Measurements from ENCODE around the gene EPHA2.
"Not testable (repeated sequence)": the region's sequence is repeated elsewhere in the genome, so short reads cannot be mapped to it uniquely, and the experiment has no call there.

The EPHA2 gene

DNA sequence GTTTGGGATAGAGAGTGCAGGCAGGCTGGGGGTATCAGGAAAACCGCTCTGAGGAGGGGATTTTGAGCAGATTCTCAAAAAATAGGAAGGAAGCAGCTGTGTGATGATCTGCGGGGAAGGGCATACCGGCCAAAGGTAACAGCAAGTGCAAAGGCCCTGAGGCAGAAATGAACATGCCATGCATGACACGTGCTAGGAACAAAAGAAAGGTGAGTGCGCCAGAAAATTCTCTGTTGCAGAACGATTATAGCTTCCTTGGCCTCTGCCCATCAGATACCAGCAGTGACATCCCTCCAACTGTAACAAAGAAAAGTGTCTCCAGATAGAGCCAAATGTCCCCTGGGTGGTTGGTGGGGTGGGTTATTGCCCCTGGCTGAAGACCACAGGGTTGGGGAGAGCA lies 45.4 kb downstream of the EPHA2 start:
- intact Hi-C loops (cut with DNase I): no loop called here
- peak in 3 of 10 donors; percentile 8 to 32 (median 20) for DNase-seq

DNA sequence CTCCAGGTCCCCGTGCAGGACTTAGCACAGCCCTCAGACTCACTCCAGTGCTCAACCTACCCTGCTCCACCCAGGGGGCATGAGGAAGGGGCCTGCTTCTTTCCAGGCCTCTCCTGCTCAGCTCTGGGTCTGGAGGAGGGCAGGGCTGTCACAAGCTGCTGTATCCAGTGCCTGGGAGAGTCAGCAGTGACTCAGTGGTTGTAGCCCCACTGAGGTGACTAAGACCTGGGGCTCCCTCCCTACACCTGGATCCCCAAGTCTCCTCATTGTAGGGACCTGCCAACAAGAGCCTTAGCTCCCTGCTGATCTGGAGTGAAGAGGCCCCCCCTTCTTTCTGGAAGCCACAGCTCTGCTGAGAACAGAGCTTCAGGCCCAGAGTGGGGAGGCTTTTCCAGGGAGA lies 46.3 kb downstream of the EPHA2 start:
- peak in 3 of 10 donors; percentile 5 to 28 (median 26) for DNase-seq
- intact Hi-C loops (cut with DNase I): no loop called here

DNA sequence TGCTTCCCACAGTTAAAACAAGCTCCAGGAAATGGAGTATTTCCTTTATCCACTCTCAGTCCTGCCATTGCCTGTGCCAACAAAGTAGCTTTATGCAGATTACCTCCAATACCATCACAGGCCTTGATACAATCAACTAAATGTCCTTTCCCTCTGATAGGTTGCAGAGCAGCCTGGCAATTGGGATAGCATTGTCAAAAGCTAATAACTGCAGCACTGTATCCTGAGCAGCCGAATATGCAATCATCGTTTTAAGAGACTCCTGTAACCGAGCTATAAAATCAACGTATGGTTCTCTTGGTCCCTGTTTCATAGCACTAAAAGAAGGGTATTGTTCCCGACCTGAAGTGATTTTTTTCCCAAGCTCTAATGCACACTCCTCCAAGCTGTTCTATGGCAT lies 48.8 kb downstream of the EPHA2 start:
- intact Hi-C loops (cut with DNase I); DNase-seq: not testable (repeated sequence)

DNA sequence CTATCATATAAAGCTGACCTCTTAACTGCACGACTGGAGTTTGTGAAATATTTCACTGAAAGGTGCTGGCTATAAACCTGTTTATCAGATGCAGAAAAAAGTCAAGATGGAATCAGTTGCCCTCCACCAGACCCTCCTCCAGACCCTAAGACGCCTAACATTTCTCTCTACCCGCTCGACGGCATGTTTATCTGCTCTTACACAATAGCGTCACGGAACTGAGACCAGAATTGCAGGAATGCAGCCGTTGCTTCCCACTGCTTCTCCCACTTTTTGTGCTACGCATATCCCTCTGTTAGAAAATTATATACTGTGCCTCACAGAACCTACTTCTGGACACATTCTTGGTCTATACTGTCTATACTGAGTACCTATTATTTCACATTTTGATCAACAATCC lies 54.2 kb downstream of the EPHA2 start:
- intact Hi-C loops (cut with DNase I): no loop called here
- no peak for DNase-seq

DNA sequence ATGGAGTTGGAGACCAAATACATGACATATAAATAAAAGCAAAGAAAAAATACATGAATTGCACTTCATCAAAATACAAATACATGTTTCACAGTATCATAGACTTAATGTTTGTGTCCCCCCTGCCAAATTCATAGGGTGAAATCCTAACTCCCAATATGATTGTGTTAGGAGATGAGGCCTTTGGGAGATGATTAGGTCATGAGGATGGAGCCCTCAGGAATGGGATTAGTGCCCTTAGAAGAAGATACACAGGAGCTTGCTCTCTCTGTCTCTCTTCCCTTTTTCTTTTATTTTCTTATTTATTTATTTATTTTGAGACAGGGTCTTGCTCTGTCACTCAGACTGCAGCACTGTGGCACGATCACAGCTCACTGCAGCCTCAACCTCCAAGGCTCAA lies 56.5 kb downstream of the EPHA2 start:
- DNase-seq: peak in 1 of 10 donors; percentile 35
- intact Hi-C loops (cut with DNase I): no loop called here

DNA sequence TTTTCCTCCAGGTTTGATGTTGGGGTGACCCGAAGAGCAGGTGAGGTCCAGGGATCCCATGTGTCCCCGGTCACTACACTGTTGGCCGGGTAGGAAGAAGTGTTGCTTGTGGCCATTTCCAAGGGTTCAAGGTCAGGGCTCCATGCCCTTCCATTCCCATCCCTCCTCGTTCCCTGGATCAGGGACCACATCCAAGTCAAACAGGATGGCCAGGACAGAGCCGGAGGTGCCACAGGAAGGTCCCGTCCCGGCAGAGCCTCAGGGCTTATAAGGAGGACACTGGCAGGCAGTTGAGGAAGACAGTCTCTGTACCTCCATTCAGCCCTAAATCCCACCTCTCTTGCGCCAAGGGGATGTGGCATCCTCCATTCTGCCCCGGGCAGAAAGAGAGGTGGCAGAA lies 60.4 kb downstream of the EPHA2 start:
- intact Hi-C loops (cut with DNase I): no loop called here
- peak in 1 of 10 donors; percentile 35 for DNase-seq

DNA sequence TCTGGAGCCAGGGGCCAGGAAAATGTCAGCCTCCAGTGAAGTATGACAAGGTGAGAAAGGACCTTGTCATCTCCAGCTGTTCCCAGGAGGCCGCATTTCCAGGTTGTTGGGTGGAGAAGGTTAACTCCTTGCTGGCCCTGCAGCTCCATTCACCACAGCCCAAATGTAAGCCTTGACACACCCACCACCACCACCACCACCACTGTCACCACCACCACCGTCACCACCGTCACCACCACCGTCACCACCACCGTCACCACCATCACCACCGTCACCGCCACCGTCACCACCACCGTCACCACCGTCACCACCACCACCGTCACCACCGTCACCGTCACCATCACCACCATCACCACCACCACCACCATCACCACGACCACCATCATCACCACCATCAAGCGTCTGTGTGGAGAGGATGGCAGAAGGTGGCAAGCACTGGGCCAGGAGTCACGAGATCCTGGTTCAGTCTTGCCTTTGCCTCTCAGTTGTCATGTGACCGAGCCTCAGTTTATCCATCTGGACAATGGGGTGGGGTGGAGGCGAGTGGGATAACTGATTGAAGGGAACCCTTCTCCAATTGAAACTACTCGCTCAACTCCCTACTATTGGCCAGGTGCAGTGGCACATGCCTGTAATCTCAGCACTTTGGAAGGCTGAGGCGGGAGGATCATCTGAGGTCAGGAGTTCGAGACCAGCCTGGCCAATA lies 61.3 kb downstream of the EPHA2 start:
- intact Hi-C loops (cut with DNase I): no loop called here
- DNase-seq: peak in 2 of 10 donors; percentile 47 to 79

DNA sequence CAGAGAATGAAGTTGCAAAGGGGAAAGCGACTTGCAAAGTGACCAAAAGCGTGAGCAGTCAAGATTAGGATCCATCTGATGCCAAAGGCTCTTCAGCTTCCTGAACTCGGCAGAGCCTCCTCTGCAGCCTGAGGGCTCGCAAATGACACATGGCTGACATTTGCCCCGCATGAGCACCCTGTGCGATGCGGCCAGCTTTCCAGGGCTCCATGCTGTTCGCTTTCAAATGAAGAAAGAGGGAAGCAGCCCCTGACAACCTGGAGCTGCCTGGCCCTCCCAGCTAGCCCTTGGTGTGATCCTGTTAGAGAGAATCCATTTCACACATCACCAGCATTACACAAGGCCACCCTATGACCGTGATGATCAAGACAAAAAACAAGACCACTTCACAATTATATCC lies 62.3 kb downstream of the EPHA2 start:
- peak in 2 of 10 donors; percentile 40 to 48 for DNase-seq

DNA sequence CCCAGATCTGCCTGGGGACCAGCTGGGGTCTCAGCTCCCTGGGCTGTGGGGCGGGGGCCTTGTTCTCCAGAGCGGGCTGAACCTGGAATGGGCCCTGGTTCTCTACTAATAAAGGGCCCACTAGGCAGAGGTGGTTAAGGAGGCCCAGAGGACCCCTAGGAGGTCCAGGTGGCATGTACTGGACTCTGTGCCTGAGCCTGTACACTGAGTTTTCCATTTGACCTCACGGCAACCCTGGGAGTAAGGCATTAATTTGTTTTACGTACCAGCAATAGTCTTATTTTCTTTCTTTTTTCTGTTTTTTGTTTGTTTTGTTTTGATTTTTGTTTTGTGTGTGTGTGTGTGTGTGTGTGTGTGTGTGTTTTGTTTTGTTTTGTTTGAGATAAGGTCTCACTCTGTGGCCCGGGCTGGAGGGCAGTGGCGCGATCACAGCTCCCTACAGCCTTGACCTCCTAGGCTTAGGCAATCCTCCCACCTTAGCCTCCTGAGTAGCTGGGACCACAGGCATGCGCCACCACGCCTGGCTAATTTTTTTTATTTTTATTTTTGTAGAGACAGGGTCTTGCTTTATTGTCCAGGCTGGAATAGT lies 62.9 kb downstream of the EPHA2 start:
- DNase-seq: peak in 2 of 10 donors; percentile 47 to 48

More for the DNA sequence above, 62.3 kb downstream of the EPHA2 start:
- intact Hi-C loops (cut with DNase I): no loop called here

DNA sequence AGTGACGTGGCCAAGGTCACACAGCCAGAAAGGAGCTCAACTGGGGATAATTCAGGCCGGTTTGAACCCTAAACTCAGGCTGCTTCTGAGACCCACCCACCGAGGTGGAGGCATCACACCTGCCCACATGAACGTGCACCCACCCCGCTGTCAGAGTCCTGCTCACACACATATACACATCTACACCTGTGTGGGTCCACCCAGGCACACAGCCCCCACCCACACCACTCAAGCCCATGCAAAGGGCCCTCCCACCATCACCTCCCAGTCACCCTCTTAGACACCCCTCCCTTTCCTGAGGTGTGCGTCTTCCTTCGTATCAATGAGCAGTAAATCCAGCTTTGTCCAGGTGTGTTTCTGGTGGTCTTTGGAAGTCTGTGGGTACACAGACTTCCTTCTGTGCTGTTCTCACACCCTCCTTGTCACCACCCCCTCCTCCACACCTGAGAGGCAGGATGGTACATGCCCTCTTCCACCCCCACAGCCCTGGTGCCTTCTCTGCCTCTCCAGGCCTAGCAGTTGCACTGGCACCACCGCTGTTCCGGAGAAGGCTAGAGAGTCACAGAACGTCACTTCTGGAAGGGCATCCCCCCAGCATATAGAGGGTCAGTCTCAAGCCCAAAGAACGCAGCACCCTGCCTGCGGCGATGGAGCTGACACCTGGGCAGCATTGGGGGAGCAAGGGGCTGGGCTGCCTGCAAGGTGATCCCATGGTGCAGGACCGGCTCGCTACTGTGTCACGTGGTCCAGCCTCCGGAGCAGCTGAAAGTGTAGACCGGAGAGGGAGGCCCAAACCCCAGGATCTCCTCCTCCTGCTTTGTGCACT lies 63.6 kb downstream of the EPHA2 start:
- intact Hi-C loops (cut with DNase I): no loop called here
- DNase-seq: peak in 2 of 10 donors; percentile 50 to 55

More for the DNA sequence above, 62.9 kb downstream of the EPHA2 start:
- intact Hi-C loops (cut with DNase I): no loop called here

DNA sequence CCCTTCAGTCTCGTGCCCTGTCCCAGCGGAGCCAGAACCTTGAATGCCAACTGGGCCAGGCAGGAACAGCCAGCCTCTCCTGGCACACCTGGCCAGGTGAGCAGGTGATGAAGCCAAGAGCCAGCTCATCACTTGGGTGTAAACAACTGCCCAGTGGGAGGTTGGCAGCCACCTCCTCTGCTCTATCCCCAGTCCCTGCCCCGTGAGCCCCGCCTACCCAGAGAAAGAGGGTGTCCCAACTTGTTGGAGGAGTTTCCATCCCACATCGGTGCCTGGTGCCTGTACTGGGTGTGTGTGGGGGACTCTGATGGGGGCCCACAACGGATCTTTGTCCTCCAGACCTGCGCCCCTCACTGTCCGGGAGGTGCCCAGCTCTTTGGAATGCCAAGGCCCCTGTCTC lies 64.6 kb downstream of the EPHA2 start:
- intact Hi-C loops (cut with DNase I): no loop called here
- DNase-seq: peak in 3 of 10 donors; percentile 24 to 56 (median 30)

DNA sequence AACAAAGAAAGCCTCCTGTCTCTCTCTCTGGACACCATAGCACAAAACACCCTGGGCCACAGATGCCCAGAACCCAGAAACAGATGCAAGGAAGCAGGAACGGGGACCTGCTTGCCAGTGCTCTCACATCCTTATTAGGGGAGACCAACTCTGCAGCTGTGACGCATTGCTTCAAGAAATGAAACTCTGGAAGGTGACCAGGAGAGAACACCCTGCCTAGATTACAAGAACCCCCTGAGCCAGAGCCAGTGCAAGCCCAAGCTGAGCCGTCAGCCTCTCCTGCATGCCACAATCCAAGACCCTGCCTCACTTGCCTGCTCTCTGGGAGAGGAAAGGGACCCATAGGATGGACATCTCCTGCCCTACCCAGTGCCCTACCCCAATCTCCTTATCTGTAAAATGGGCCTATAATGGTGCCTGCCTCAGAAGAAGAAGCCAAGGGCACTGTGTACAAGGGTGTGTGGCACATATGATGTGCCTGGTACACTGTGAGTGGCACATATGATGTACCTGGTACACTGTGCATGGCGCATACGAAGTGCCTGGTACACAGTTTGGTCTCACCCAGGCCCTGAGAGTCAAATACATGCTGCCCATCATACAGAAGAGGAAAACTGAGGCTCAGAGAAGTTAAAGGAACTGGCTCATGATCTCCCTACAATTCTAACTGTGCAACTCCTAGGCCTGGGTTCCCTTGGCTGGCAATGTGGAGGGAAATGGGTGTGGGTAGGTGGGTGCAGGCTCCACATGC lies 65.6 kb downstream of the EPHA2 start:
- peak in 2 of 10 donors; percentile 16 to 43 for DNase-seq
- intact Hi-C loops (cut with DNase I): no loop called here

DNA sequence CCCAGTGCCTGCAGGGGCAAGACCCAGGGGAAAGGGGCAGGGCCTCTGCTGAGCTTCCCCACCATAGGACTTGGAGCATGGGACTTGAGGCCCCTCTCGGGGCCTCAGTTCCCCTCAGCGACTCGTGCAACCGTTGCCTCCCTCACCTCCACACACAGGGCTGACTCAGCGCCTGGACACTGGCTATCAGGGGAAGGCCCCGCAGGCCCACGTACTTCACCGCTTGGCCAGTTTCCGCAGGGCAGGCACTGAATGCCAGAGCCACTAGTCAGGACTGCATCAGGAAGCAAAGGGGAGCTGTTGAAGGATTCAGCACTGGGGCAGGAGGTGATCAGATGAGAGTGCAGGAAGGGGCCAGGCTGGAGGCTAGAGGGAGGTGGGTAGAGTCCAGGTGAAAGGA lies 66.9 kb downstream of the EPHA2 start:
- intact Hi-C loops (cut with DNase I): no loop called here
- DNase-seq: peak in 3 of 10 donors; percentile 35 to 57 (median 56)

DNA sequence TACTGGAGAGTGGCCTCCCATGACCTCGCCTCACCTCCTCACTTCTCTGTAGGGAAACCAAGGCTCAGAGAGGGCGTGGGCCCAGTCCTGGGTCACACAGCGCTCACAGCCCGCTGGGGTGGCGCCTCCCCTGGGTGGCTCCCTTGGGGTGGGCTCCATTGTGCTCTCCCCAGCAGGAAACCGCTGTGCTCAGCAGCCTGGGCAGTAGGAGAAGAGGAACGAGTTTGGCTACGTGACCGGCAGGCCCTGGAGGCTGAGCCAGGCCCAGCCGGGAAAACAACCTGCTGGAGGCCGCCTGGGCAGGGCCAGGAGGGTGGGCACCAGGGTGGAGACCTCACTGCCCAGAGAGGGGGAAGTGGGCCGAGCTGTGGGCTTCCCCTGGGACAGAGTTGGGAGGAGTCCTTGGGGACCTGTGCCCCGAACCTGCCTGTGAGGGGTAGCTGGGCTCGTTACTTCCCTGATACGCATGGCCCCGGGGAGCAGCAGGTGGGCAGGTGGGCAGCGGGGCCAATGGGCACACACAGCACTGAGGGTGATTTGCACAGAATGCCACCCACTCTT lies 67.4 kb downstream of the EPHA2 start:
- intact Hi-C loops (cut with DNase I): no loop called here
- DNase-seq: peak in 3 of 10 donors; percentile 59 to 75 (median 67)

DNA sequence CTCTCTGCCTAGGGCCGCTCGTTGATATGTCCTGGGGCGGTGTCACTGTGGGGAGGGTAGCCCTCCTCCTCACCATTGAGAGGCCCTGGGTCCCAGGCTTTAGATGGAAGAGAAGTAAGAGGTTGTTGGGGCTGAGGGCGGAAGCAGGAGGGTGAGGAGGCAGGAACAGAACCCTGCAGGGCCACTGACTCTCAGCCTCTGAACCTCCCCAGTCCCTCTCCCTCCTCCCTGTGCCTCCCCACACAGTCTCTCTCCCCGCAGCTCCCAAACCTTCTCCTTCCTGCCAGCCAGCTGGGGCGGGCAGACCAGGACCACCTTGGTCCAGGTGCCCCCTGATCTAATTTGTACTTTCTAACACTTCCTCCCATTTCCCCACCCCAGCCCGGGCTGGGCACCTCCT lies 68.1 kb downstream of the EPHA2 start:
- intact Hi-C loops (cut with DNase I): no loop called here
- DNase-seq: peak in 2 of 10 donors; percentile 10 to 58

DNA sequence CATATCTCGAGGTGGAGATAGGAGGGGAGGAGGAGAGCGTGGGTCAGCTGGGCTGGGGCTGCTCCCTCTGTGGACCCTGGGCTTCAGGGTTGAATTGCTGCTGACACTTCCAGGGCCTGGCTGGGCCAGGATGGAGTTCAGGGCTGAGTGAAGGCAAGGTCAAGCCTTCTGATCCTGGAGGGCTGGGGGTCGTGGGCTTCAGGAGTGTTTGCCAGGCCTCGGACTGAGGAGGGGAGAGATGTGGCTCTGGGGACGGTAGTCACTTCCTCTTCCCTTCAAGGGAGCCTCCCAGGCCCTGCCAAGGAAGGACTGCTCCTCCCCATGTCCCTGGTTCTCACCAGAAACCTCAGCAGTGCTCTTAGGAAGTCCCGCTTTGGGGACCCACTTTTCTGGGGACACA lies 70.3 kb downstream of the EPHA2 start:
- peak in 1 of 10 donors; percentile 72 for DNase-seq
- intact Hi-C loops (cut with DNase I): no loop called here

DNA sequence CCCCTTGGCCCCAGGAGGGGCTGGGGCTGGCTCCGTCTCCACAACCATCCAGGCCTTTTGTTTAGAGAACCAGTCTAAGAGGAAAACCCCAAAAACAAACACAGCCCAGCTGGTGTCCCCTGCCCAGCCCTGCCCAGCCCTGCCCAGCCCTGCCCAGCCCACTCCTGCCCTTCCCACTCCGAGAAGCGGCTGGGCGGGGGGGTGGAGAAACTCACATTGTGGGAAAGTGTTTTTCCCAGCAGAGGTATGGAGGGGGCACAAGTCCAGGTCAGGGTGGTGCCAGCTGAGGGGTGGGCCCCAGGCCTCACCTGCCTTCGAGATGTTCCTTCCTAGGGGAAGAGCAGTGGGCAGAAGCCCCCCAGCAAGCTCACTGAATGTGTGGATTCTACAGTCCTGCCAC lies 72.4 kb downstream of the EPHA2 start:
- DNase-seq: peak in 2 of 10 donors; percentile 22 to 54
- intact Hi-C loops (cut with DNase I): no loop called here

DNA sequence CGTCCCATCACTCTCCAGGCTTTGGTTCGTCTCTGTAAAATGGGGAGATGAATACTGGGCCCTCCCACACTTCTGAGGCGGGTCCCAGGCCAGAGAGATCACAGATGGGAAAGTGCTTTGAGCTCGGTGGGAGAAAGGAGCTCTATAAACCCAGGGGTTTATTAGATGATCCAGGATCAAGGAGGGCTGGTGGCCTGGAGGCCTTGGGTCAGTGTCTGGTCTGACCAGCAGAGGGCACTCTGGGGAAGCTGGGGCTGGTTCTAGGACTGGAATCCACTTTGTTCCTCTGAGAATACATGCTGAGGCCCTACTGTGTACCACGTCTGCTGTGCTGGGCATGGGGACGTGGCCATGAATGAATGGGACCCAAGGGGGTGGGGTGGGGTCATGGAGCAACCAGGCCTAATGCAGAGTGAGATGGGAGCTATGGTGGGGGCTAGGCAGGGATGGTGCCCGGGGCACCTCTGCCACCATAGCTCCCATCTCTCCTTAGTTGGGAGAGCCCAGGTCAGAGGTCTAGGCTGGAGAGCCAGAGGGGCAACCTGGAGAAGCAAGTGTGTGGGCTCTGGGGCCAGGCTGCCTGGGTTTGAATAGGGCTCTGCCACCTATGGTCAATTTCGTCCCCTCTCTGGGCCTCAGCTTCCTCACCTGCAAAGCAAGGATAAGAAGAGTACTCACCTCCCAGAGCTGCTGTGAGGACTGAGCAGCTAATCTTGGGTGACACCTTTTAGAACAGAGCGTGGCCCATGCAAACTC lies 73.4 kb downstream of the EPHA2 start:
- intact Hi-C loops (cut with DNase I): no loop called here
- DNase-seq: peak in 7 of 10 donors; percentile 47 to 90 (median 61)

DNA sequence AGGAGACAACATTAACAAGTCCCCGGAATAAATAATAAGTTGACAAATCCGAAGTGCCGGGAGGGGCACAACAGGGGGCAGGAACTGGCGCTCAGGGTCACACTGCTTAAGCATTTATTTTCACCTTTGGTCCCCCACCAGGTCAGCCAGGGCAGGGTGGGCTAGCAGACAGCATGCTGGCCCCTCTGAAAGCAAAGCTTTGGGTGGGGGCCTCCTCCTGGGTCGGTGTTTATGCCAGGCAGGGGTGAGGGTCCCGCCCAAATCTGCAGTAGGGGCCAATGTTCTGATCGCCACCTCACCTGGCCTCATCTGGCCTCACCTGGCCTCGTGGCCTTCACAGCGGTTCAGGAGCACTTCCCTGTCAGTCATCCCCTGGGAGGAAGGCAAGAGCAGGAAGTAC lies 74.2 kb downstream of the EPHA2 start:
- intact Hi-C loops (cut with DNase I): loop anchor here (2.0 kb wide), 1 partner anchor 281 kb away; no protein-coding TSS in a partner anchor

More for the DNA sequence above, 74.2 kb downstream of the EPHA2 start:
- DNase-seq: peak in 2 of 10 donors; percentile 69 to 73
